GM19193 (cell line): ENCODE measurements around the gene MLLT1.

ENCODE experiments used
- POLR2A ChIP-seq: IDR thresholded peaks from 4 replicates; pipeline ENCODE4 v1.6.1; 2011; ENCODE audit not compliant: insufficient read depth, insufficient read length; ENCODE audit errors: extremely low read depth

The MLLT1 gene

GRCh38 chr19:6278740-6279619 lies 795 bp downstream of the MLLT1 start:
- TF ChIP-seq POLR2A, result no peak

- TF ChIP-seq POLR2A, result no peak
Measured at GRCh38 chr19:6278051-6278450, 1.7 kb downstream of the MLLT1 start.

GRCh38 chr19:6276447-6276846 lies 3.3 kb downstream of the MLLT1 start:
- TF ChIP-seq POLR2A, result no peak

GRCh38 chr19:6275170-6275744 lies 4.5 kb downstream of the MLLT1 start:
- TF ChIP-seq POLR2A, result no peak

GRCh38 chr19:6274756-6275155 lies 5.0 kb downstream of the MLLT1 start:
- TF ChIP-seq POLR2A, result no peak

- TF ChIP-seq POLR2A, result no peak
Measured at GRCh38 chr19:6273701-6274601, 5.8 kb downstream of the MLLT1 start.

GRCh38 chr19:6272913-6273600 lies 6.7 kb downstream of the MLLT1 start:
- no peak for TF ChIP-seq POLR2A

- no peak for TF ChIP-seq POLR2A
Measured at GRCh38 chr19:6272411-6272791, 7.4 kb downstream of the MLLT1 start.

GRCh38 chr19:6271721-6272410 lies 7.9 kb downstream of the MLLT1 start:
- no peak for TF ChIP-seq POLR2A

- TF ChIP-seq POLR2A, result no peak
Measured at GRCh38 chr19:6271251-6271650, 8.5 kb downstream of the MLLT1 start.

- TF ChIP-seq POLR2A, result no peak
Measured at GRCh38 chr19:6270822-6271221, 9.0 kb downstream of the MLLT1 start.

GRCh38 chr19:6270076-6270745 lies 9.6 kb downstream of the MLLT1 start:
- no peak for TF ChIP-seq POLR2A

- TF ChIP-seq POLR2A, result no peak
Measured at GRCh38 chr19:6269101-6269886, 10.5 kb downstream of the MLLT1 start.

GRCh38 chr19:6268382-6268771 lies 11.4 kb downstream of the MLLT1 start:
- no peak for TF ChIP-seq POLR2A
